C4-2B (cell line): ENCODE results near the gene LCN10.

Experiments
- CTCF ChIP-seq: fragments of 450-650 bp; conservative IDR thresholded peaks from 2 replicates; pipeline ENCODE4 v1.5.1; 2017; ENCODE audit warnings: mild to moderate bottlenecking
- ZFX ChIP-seq: fragments of 450-650 bp; IDR thresholded peaks from 2 replicates; pipeline ENCODE4 v1.6.1; 2017

GRCh38 chr9:136723989-136724388, 18.8 kb downstream of the LCN10 start:
- TF ChIP-seq CTCF (no peak), ZFX (no peak)
